ENCODE measurements around the gene MKX.

DNA sequence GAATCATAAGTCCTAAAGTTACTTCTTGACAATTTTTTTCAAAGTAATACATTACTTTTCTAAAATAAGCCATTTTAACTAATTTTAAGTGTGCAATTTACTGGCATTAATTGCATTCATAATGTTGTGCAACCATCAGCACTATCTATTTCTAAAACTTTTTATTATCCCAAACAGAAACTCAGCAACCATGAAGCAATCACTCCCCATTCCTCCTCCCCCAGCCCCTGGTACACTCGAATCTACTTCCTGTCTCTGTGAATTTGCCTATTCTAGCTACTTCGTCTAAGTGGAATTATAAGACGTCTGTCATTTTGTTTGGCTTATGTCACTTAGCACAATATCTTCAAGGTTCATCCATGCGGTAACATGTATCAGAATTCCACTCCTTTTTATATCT lies 84.9 kb downstream of the MKX start:
- TF ChIP-seq POLR2A (IDR thresholded peaks at IDR 0.05) (no peak), POLR2AphosphoS5 (IDR thresholded peaks at IDR 0.05) (no peak)

Measured in breast epithelium (tissue), 3 donors.